NCI-H1417 treated with DMSO at 0.1 percent for 48 hours (cell line): ENCODE results near the gene PHAF1.

Source experiments
- DNase-seq: peaks from one replicate; lab custom pipeline; 2025; lab: John Stamatoyannopoulos, UW

The PHAF1 gene

GRCh38 chr16:67196881-67197280 is 87.1 kb downstream of the PHAF1 start:
- no peak for DNase-seq

GRCh38 chr16:67197704-67198103 is 88.0 kb downstream of the PHAF1 start:
- DNase-seq: no peak
